Measurements from ENCODE around the gene DMRT2.

- TF ChIP-seq ZNF382 (CRISPR knock-in tag; IDR thresholded peaks at IDR 0.05; ENCODE audit: borderline replicate concordance) (no peak), NBN (conservative IDR thresholded peaks at IDR 0.05) (no peak), EZH2 (conservative IDR thresholded peaks at IDR 0.05; ENCODE audit: low read depth, low read length) (no peak), ZNF605 (CRISPR knock-in tag; IDR thresholded peaks at IDR 0.05) (no peak), ARNT2 (CRISPR knock-in tag; IDR thresholded peaks at IDR 0.05; ENCODE audit: low read depth) (no peak), CBFB (CRISPR knock-in tag; IDR thresholded peaks at IDR 0.05) (no peak), FOSL2 (CRISPR knock-in tag; IDR thresholded peaks at IDR 0.05) (no peak), HMG20B (CRISPR knock-in tag; conservative IDR thresholded peaks at IDR 0.05) (no peak), NFATC3 (CRISPR knock-in tag; IDR thresholded peaks at IDR 0.05) (no peak), HCFC1 (IDR thresholded peaks at IDR 0.05; ENCODE audit: low read depth, low read length) (no peak), POLR2A (IDR thresholded peaks at IDR 0.05; ENCODE audit: insufficient read depth in 1 of 2, low read depth in 2 of 2, low read length in 2 of 2) (no peak)
Observed at GRCh38 chr9:1002678-1003077, 47.5 kb upstream of the DMRT2 start.

All from HepG2 (cell line).